Measurements from ENCODE around the gene KANSL1. TPM values are rescaled to one million over a fixed set of nuclear protein-coding genes. Genes with fewer than 3 reads are reported as not detected.

The KANSL1 gene
- total RNA-seq, 2 donors from 2014 or later = 137 to 144 TPM

GRCh38 chr17:46129302-46129701 is 63.9 kb downstream of the KANSL1 start:
- WGBS, 2 experiments (ENCODE audit: insufficient coverage in 1 of 2, insufficient read length in 1 of 2) = 67 to 75% methylated on average over 1 to 2 of the region's 2 CpGs
- H3K4me3 Mint-ChIP-seq = no peak overlapping the region

GRCh38 chr17:46128453-46128852 is 64.8 kb downstream of the KANSL1 start:
- Mint-ChIP-seq H3K4me1 (peaks cover 51% of the 10 kb centered on the region), H3K27ac (no peak overlapping the region), H3K9me3 (no peaks in the 10 kb centered on the region), H3K36me3 (ENCODE audit: low read depth) (peaks cover 3% of the 10 kb centered on the region), H3K27me3 (ENCODE audit: insufficient read depth) (no peaks in the 10 kb centered on the region), H3K4me3 (no peak overlapping the region)
- no peak for DNase-seq
- WGBS, 2 experiments (ENCODE audit: insufficient coverage in 1 of 2, insufficient read length in 1 of 2) = 91 to 98% methylated on average over 4 of the region's 4 CpGs
- no peaks in the 10 kb centered on the region for H3K27me3 ChIP-seq (ENCODE audit: control insufficient read depth, insufficient read depth, low read length, poor library complexity, severe bottlenecking)
- H3K9ac ChIP-seq (ENCODE audit: extremely low read depth, low read length, poor library complexity, severe bottlenecking) = no peak overlapping the region
- no peak overlapping the region for H3K27ac ChIP-seq (ENCODE audit: low read depth, low read length)
- H3K36me3 ChIP-seq (ENCODE audit: control insufficient read depth, insufficient read depth, low read length) = peaks cover 6% of the 10 kb centered on the region
- peaks cover 20% of the 10 kb centered on the region for H3K4me1 ChIP-seq (ENCODE audit: control insufficient read depth, insufficient read depth, low read length)
- H3K9me3 ChIP-seq (ENCODE audit: control insufficient read depth, low read length) = no peaks in the 10 kb centered on the region
- H3K4me3 ChIP-seq (ENCODE audit: low read length) = no peak overlapping the region
- no peak for TF ChIP-seq CTCF (conservative IDR thresholded peaks at IDR 0.05)

More at GRCh38 chr17:46129302-46129701, 63.9 kb downstream of the KANSL1 start:
- no peaks in the 10 kb centered on the region for H3K27me3 Mint-ChIP-seq (ENCODE audit: insufficient read depth)
- peaks cover 46% of the 10 kb centered on the region for H3K4me1 Mint-ChIP-seq
- no peak for TF ChIP-seq CTCF (conservative IDR thresholded peaks at IDR 0.05)
- no peak for DNase-seq
- Histone ChIP-seq H3K4me3 (ENCODE audit: low read length) (no peak overlapping the region), H3K9me3 (ENCODE audit: control insufficient read depth, low read length) (no peaks in the 10 kb centered on the region), H3K27me3 (ENCODE audit: control insufficient read depth, insufficient read depth, low read length, poor library complexity, severe bottlenecking) (no peaks in the 10 kb centered on the region), H3K27ac (ENCODE audit: low read depth, low read length) (no peak overlapping the region), H3K36me3 (ENCODE audit: control insufficient read depth, insufficient read depth, low read length) (peaks cover 3% of the 10 kb centered on the region), H3K9ac (ENCODE audit: extremely low read depth, low read length, poor library complexity, severe bottlenecking) (no peak overlapping the region), H3K4me1 (ENCODE audit: control insufficient read depth, insufficient read depth, low read length) (peaks cover 16% of the 10 kb centered on the region)
- no peaks in the 10 kb centered on the region for H3K9me3 Mint-ChIP-seq
- H3K36me3 Mint-ChIP-seq (ENCODE audit: low read depth) = peaks cover 3% of the 10 kb centered on the region
- H3K27ac Mint-ChIP-seq = no peak overlapping the region

- no peaks in the 10 kb centered on the region for H3K9me3 ChIP-seq (ENCODE audit: control insufficient read depth, low read length)
These were observed 65.7 kb downstream of the KANSL1 start for GRCh38 chr17:46127524-46127923.

More at GRCh38 chr17:46127524-46127923, 65.7 kb downstream of the KANSL1 start:
- peaks cover 6% of the 10 kb centered on the region for H3K36me3 ChIP-seq (ENCODE audit: control insufficient read depth, insufficient read depth, low read length)
- H3K9ac ChIP-seq (ENCODE audit: extremely low read depth, low read length, poor library complexity, severe bottlenecking) = no peak overlapping the region
- DNase-seq = no peak
- Mint-ChIP-seq H3K4me1 (peaks cover 56% of the 10 kb centered on the region), H3K36me3 (ENCODE audit: low read depth) (no peaks in the 10 kb centered on the region), H3K27ac (peak overlapping the region; percentile 1), H3K4me3 (no peak overlapping the region), H3K9me3 (no peaks in the 10 kb centered on the region), H3K27me3 (ENCODE audit: insufficient read depth) (no peaks in the 10 kb centered on the region)
- WGBS, 2 experiments (ENCODE audit: insufficient coverage in 1 of 2, insufficient read length in 1 of 2) = 94 to 98% methylated on average over 2 of the region's 2 CpGs
- no peak for TF ChIP-seq CTCF (conservative IDR thresholded peaks at IDR 0.05)
- no peak overlapping the region for H3K27ac ChIP-seq (ENCODE audit: low read depth, low read length)
- no peaks in the 10 kb centered on the region for H3K27me3 ChIP-seq (ENCODE audit: control insufficient read depth, insufficient read depth, low read length, poor library complexity, severe bottlenecking)
- H3K4me3 ChIP-seq (ENCODE audit: low read length) = no peak overlapping the region
- H3K4me1 ChIP-seq (ENCODE audit: control insufficient read depth, insufficient read depth, low read length) = peaks cover 20% of the 10 kb centered on the region
